Measurements from ENCODE around the gene TMEM52. TPM values are rescaled to one million over a fixed set of nuclear protein-coding genes. Genes with fewer than 3 reads are reported as not detected.

TMEM52 gene
- total and polyA plus RNA-seq, 2 of the 8 experiments (the other 6 are each of a cell fraction or from before 2014, with no cell fraction given): 14.6 to 30.2 TPM

DNA sequence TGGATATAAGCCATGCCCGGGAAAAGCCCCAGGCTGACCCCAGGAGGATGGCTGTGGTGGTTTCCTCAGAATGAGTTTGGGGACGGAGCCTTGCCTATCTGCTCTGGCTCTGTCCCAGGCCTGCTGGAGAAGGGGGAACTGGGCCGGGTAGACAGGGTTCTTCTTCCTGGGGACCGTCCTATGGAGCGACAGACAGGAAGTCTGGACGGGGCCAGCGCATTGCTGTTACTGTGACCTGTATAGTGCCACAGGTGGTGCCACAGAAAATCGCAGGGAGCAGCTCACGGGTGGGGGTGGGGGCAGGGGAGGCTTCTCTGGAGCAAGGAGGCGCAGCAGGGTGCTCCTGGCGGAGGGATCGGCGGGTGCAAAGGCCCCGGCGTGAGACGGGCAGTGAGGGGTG, 48.1 kb upstream of the TMEM52 start (continued):
- TF ChIP-seq CHD7 (IDR thresholded peaks at IDR 0.05; ENCODE audit: insufficient replicate concordance, low read length): no peak
- TF ChIP-seq, protein P1, sequence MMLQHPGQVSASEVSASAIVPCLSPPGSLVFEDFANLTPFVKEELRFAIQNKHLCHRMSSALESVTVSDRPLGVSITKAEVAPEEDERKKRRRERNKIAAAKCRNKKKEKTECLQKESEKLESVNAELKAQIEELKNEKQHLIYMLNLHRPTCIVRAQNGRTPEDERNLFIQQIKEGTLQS (IDR thresholded peaks at IDR 0.05; ENCODE audit: insufficient read depth, low read depth, low read length): no peak
- TF ChIP-seq CHD1 (IDR thresholded peaks at IDR 0.05; ENCODE audit: low read depth, low read length): no peak

Measured in H1 (cell line).